Measurements from ENCODE around the gene HDAC4. TPM values are rescaled to one million over a fixed set of nuclear protein-coding genes. Genes with fewer than 3 reads are reported as not detected.

HDAC4 gene
- total and polyA plus RNA-seq, 2 experiments from 2014 or later: 9.3 to 10.8 TPM

DNA sequence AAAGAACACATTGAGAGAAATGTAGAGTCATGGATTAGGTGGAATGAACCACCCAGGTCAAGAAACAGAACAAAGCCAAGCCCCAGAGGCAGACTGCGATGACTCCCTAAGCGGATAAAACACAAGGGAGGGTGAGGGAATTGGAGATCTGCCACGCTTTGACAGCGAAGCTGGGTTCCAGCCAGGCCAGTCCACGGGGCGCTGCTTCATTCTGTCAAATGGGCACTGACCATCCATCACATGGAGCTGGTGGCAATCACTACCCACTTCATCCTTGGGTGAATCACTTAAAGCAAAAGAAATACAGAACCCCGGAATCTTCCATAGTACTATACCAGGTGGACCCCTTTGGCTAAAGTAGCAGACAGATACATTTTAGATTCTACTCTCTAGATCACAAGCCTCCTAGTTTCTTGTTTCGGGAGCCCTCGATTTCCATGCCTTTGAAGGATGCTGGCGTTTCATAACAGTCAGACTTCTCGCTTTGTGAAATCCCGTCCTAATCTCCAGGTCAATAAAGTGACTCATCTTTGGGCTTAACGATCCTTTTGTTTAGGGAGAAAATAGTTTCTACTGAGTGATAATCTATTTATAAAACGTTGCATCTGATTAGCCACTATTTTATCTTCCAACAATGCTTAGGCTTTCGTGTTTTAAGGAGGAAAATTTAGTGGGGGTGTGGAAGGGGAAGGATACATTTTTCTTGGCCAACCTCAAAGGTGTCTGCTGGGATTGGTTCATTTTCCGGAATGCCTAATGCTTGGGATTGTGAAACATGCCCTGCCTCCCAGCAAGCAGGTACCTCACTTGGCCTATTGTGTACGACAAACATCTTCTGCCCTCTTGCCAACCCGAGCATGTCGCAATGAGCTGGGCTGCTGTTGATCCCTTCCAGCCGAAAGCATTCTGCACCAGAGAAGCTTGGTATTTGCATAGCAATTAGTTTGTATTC lies 44.1 kb upstream of the HDAC4 start:
- H3K4me3 ChIP-seq: no peak overlapping the region
- peaks cover 14% of the 10 kb centered on the region for H3K4me1 ChIP-seq (ENCODE audit: insufficient read depth)
- no peak overlapping the region for H3K4me2 ChIP-seq
- H2AFZ ChIP-seq: no peak overlapping the region
- H3K36me3 ChIP-seq (replicated peaks; ENCODE audit: insufficient read depth, low read depth): no peaks in the 10 kb centered on the region
- H3K9me3 ChIP-seq (ENCODE audit: low read depth): no peaks in the 10 kb centered on the region
- peak; percentile 39 for DNase-seq (ENCODE audit: low spot score)
- WGBS (ENCODE audit: low lambda C conversion rate, missing lambda C conversion rate): 67% methylated on average over 20 of the region's 20 CpGs
- TF ChIP-seq EZH2phosphoT487 (IDR thresholded peaks at IDR 0.05; ENCODE audit: low read depth, severe bottlenecking, unreplicated experiment): no peak
- TF ChIP-seq, protein P1, sequence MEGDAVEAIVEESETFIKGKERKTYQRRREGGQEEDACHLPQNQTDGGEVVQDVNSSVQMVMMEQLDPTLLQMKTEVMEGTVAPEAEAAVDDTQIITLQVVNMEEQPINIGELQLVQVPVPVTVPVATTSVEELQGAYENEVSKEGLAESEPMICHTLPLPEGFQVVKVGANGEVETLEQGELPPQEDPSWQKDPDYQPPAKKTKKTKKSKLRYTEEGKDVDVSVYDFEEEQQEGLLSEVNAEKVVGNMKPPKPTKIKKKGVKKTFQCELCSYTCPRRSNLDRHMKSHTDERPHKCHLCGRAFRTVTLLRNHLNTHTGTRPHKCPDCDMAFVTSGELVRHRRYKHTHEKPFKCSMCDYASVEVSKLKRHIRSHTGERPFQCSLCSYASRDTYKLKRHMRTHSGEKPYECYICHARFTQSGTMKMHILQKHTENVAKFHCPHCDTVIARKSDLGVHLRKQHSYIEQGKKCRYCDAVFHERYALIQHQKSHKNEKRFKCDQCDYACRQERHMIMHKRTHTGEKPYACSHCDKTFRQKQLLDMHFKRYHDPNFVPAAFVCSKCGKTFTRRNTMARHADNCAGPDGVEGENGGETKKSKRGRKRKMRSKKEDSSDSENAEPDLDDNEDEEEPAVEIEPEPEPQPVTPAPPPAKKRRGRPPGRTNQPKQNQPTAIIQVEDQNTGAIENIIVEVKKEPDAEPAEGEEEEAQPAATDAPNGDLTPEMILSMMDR (IDR thresholded peaks at IDR 0.05; ENCODE audit: poor library complexity): no peak
- no peak for TF ChIP-seq EZH2 (IDR thresholded peaks at IDR 0.05; ENCODE audit: borderline replicate concordance)
- no peaks in the 10 kb centered on the region for H3K9me2 ChIP-seq (replicated peaks; ENCODE audit: insufficient read depth)
- no peaks in the 10 kb centered on the region for H3K79me2 ChIP-seq
- peaks cover 8% of the 10 kb centered on the region for H3K27me3 ChIP-seq
- peak overlapping the region; percentile 16 for H3K27ac ChIP-seq
- no peaks in the 10 kb centered on the region for H4K20me1 ChIP-seq (ENCODE audit: insufficient read depth, poor library complexity, severe bottlenecking)

DNA sequence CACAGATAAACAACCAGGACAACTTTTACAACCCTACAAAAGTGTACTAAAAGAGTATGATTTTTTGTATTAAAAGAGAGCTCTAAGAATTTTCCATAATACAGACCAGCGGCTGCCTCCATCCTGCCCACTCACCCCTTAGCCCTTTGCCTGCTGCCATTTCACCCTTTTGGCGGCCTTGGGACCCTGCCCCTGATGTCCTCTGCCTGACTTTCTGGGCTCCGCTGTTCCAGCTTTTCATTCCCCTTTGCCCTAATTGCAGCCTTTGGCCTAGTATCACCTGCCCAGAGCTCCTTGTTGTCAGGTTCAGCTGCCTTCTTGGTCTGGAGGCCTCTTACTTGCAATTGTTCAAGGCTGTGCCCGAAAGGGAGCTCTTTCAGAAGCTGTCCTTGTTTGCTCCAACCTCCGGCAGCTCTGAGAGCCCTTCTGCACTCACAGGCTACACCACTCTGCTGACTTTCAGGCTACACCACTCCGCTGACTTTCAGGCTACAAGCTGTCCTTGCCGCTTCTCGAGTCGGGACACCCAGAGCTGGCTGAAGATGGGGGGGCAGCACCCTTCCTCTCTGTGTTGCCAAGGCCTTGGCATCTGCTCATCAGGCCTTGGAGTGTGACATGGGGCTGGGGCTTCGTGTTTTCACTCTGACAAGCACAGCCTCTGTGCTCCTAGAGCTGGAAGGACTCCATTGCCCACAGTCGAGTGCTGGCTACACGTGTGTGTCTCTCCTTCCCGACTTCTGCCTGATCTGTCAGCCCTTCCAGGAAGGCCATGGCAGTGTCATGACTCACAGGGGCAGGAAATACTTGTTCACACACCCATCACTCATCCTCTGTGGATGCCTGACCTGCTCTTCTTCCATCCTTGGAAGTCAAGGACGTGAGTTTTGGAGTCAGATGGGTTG lies 43.1 kb upstream of the HDAC4 start:
- Histone ChIP-seq H3K4me2 (no peak overlapping the region), H4K20me1 (ENCODE audit: insufficient read depth, poor library complexity, severe bottlenecking) (no peaks in the 10 kb centered on the region), H3K9me2 (replicated peaks; ENCODE audit: insufficient read depth) (no peaks in the 10 kb centered on the region), H2AFZ (no peak overlapping the region), H3K27me3 (peaks cover 14% of the 10 kb centered on the region), H3K9me3 (ENCODE audit: low read depth) (no peaks in the 10 kb centered on the region), H3K4me3 (no peak overlapping the region), H3K4me1 (ENCODE audit: insufficient read depth) (peaks cover 16% of the 10 kb centered on the region), H3K79me2 (no peaks in the 10 kb centered on the region), H3K36me3 (replicated peaks; ENCODE audit: insufficient read depth, low read depth) (no peaks in the 10 kb centered on the region), H3K27ac (no peak overlapping the region)
- no peak for TF ChIP-seq EZH2phosphoT487 (IDR thresholded peaks at IDR 0.05; ENCODE audit: low read depth, severe bottlenecking, unreplicated experiment)
- no peak for TF ChIP-seq EZH2 (IDR thresholded peaks at IDR 0.05; ENCODE audit: borderline replicate concordance)
- TF ChIP-seq, protein P1 (IDR thresholded peaks at IDR 0.05; ENCODE audit: poor library complexity): no peak
- 94% methylated on average over 14 of the region's 14 CpGs for WGBS (ENCODE audit: low lambda C conversion rate, missing lambda C conversion rate)
- no peak for DNase-seq (ENCODE audit: low spot score)

DNA sequence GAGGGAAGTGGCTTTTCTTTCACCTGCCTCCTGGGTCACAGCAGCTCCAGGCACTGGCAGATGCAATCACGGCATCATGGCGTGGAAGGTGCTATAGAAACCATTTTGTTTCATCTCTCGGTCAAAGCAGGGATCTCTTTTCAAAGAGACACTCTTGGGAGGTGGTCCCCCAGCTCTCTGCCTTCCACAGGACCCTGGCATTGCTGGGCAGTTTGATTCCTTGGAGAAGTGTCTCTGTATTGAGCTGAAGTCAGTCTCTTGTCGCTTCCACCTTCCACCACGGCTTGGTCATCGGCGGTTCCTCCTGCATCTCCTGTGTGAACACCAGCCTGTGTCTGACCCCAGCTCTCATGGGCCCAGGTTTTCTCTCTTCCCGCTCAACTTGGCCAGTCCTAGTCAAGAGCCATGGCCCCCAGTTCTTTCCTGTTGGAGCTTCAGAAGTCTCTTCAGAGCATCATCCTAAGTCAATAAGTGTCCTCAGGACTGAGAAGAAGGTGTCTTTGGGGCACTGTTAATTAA lies 42.3 kb upstream of the HDAC4 start:
- Histone ChIP-seq H3K9me2 (replicated peaks; ENCODE audit: insufficient read depth) (no peaks in the 10 kb centered on the region), H3K9me3 (ENCODE audit: low read depth) (no peaks in the 10 kb centered on the region), H2AFZ (no peak overlapping the region), H3K79me2 (no peaks in the 10 kb centered on the region), H4K20me1 (ENCODE audit: insufficient read depth, poor library complexity, severe bottlenecking) (no peaks in the 10 kb centered on the region), H3K4me2 (no peak overlapping the region), H3K27ac (no peak overlapping the region), H3K4me1 (ENCODE audit: insufficient read depth) (peaks cover 16% of the 10 kb centered on the region), H3K36me3 (replicated peaks; ENCODE audit: insufficient read depth, low read depth) (no peaks in the 10 kb centered on the region), H3K27me3 (peaks cover 14% of the 10 kb centered on the region), H3K4me3 (no peak overlapping the region)
- WGBS (ENCODE audit: low lambda C conversion rate, missing lambda C conversion rate): 97% methylated on average over 8 of the region's 8 CpGs
- TF ChIP-seq, protein P1 (IDR thresholded peaks at IDR 0.05; ENCODE audit: poor library complexity): no peak
- no peak for DNase-seq (ENCODE audit: low spot score)
